ENCODE measurements around the gene TMX4. TPM values are rescaled to one million over a fixed set of nuclear protein-coding genes. Genes with fewer than 3 reads are reported as not detected.
"Not testable (repeated sequence)": the region's sequence is repeated elsewhere in the genome, so short reads cannot be mapped to it uniquely, and the experiment has no call there.

The TMX4 gene
- total and polyA plus RNA-seq, 7 experiments from 2014 or later: 32.1 to 45.5 (median 38.2) TPM

DNA sequence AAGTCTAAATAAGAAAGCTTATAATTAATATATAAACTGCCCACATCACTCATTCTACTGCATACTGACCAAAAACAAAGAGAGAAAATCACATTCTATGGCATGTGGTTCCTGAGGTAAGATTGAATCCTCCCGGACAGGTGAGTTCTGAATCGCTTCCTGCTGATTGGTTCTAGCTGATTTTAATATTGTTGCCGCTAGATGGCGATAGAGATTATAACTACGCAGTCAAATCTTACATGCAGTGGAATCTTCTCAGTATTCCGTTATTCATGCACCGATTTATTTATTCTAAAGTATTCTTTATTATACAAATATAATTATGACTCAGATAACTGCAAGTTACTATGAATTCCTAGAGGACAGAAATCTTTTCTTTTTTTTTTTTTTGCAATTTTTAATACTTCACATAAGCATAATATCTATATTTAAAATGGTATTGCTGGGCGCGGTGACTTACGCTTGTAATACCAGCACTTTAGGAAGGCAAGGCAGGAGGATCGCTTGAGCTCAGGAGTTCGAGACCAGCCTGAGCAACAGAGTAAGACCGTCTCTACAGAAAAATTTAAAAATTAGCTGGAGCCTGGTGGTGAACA, 24.2 kb upstream of the TMX4 start:
- H3K4me1 ChIP-seq (ENCODE audit: control insufficient read depth in 2 of 2, insufficient read depth in 2 of 2, low read length in 2 of 2): no peaks in the 10 kb centered on the region
- ATAC-seq: peak; percentile 87
- CTCF ChIA-PET: interaction anchor here (0.6 to 2.7 kb wide), 14 partner anchors 9 to 678 kb away, joined by 3 to 18 read pairs (median 4); no protein-coding TSS in a partner anchor
- peak in 7 of 9 donors; percentile 35 to 73 (median 58) for DNase-seq
- H3K9me3 ChIP-seq (ENCODE audit: control insufficient read depth in 2 of 3, low read length in 3 of 3): no peaks in the 10 kb centered on the region
- POLR2A ChIA-PET: no interaction called here
- no peak overlapping the region for H3K27ac ChIP-seq (ENCODE audit: low read depth, low read length)
- H3K27me3 ChIP-seq (ENCODE audit: control insufficient read depth in 2 of 2, insufficient read depth in 2 of 2, low read length in 2 of 2): no peaks in the 10 kb centered on the region
- H3K36me3 ChIP-seq (ENCODE audit: control insufficient read depth in 2 of 3, insufficient read depth in 3 of 3, low read length in 3 of 3): no peaks in the 10 kb centered on the region
- no peaks in the 10 kb centered on the region for H3K36me3 Mint-ChIP-seq
- intact Hi-C loops (cut with micrococcal nuclease): loop anchor here (1.0 kb wide), 4 partner anchors 24 to 679 kb away; partner anchors contain the start of gene TMX4 (in 1 of the 2)
- no peaks in the 10 kb centered on the region for H3K9me3 Mint-ChIP-seq
- H3K4me1 Mint-ChIP-seq: peaks cover 0 to 4% (median 3%) of the 10 kb centered on the region in 7 donors
- no peak overlapping the region for H3K27ac Mint-ChIP-seq
- H3K4me3 ChIP-seq (ENCODE audit: low read length): no peak overlapping the region
- no peak overlapping the region for H3K4me3 Mint-ChIP-seq
- peaks cover 4 to 20% (median 11%) of the 10 kb centered on the region in 5 donors for H3K27me3 Mint-ChIP-seq

DNA sequence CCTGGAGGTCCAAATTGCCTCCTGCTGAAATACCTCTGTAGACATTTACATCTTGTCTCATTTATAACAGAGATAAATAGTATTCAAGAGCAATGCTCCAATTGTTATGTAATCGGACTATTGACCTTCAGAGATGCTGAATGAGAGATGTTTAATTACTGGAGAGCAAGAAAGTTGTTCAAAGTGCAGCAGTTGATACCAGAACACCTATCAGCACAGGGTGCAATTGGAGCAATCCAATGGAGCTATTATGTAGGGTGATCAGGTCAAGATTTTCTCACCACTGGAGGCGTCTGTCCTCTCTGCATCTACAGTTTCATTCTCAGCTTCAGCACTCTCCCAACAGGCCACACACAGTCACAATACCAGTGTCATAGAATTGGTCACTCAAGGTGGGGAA, 19.5 kb upstream of the TMX4 start:
- no peak overlapping the region for H3K4me3 Mint-ChIP-seq
- peaks cover 4 to 18% (median 8%) of the 10 kb centered on the region in 5 donors for H3K27me3 Mint-ChIP-seq
- H3K27ac ChIP-seq (ENCODE audit: low read depth, low read length): no peak overlapping the region
- intact Hi-C loops (cut with micrococcal nuclease): no loop called here
- H3K4me1 ChIP-seq (ENCODE audit: control insufficient read depth in 2 of 2, insufficient read depth in 2 of 2, low read length in 2 of 2): no peaks in the 10 kb centered on the region
- no peak for ATAC-seq
- no peak for DNase-seq
- H3K4me1 Mint-ChIP-seq: peaks cover 0 to 4% (median 4%) of the 10 kb centered on the region in 7 donors
- H3K36me3 Mint-ChIP-seq: no peaks in the 10 kb centered on the region
- no peak overlapping the region for H3K27ac Mint-ChIP-seq
- no peak overlapping the region for H3K4me3 ChIP-seq (ENCODE audit: low read length)
- ChIA-PET POLR2A (no interaction called here), CTCF (no interaction called here)
- H3K9me3 Mint-ChIP-seq: no peaks in the 10 kb centered on the region
- no peaks in the 10 kb centered on the region for H3K27me3 ChIP-seq (ENCODE audit: control insufficient read depth in 2 of 2, insufficient read depth in 2 of 2, low read length in 2 of 2)
- H3K9me3 ChIP-seq (ENCODE audit: control insufficient read depth in 2 of 3, low read length in 3 of 3): no peaks in the 10 kb centered on the region
- no peaks in the 10 kb centered on the region for H3K36me3 ChIP-seq (ENCODE audit: control insufficient read depth in 2 of 3, insufficient read depth in 3 of 3, low read length in 3 of 3)

DNA sequence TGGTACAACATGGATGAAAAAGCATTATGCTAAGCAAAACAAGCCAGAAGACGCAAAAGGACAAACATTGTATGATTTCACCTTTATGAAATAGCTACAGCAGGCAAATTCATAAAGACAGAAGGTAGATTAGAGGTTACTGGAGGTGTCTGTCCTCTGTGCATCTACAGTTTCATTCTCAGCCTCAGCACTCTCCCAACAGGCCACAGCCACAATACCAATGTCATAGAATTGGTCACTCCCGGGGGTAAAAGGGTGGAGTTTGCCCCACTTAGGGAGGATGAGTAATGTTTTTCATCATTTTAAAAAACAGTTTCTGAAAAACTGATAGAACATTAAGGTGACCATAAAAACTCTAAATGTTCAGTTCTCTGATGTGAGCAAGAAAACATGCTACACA, 17.2 kb upstream of the TMX4 start:
- ChIA-PET CTCF (no interaction called here), POLR2A (no interaction called here)
- ATAC-seq: no peak
- Histone ChIP-seq H3K27ac (ENCODE audit: low read depth, low read length) (no peak overlapping the region), H3K9me3 (ENCODE audit: control insufficient read depth in 2 of 3, low read length in 3 of 3) (no peaks in the 10 kb centered on the region), H3K4me1 (ENCODE audit: control insufficient read depth in 2 of 2, insufficient read depth in 2 of 2, low read length in 2 of 2) (no peaks in the 10 kb centered on the region), H3K27me3 (ENCODE audit: control insufficient read depth in 2 of 2, insufficient read depth in 2 of 2, low read length in 2 of 2) (no peaks in the 10 kb centered on the region), H3K4me3 (ENCODE audit: low read length) (no peak overlapping the region), H3K36me3 (ENCODE audit: control insufficient read depth in 2 of 3, insufficient read depth in 3 of 3, low read length in 3 of 3) (no peaks in the 10 kb centered on the region)
- intact Hi-C loops (cut with micrococcal nuclease): no loop called here
- no peak overlapping the region for H3K27ac Mint-ChIP-seq
- DNase-seq: no peak
- H3K9me3 Mint-ChIP-seq: no peaks in the 10 kb centered on the region
- H3K36me3 Mint-ChIP-seq: no peaks in the 10 kb centered on the region
- H3K27me3 Mint-ChIP-seq: peaks cover 0 to 17% (median 4%) of the 10 kb centered on the region in 5 donors
- H3K4me1 Mint-ChIP-seq: peaks cover 0 to 3% (median 0%) of the 10 kb centered on the region in 7 donors
- no peak overlapping the region for H3K4me3 Mint-ChIP-seq

DNA sequence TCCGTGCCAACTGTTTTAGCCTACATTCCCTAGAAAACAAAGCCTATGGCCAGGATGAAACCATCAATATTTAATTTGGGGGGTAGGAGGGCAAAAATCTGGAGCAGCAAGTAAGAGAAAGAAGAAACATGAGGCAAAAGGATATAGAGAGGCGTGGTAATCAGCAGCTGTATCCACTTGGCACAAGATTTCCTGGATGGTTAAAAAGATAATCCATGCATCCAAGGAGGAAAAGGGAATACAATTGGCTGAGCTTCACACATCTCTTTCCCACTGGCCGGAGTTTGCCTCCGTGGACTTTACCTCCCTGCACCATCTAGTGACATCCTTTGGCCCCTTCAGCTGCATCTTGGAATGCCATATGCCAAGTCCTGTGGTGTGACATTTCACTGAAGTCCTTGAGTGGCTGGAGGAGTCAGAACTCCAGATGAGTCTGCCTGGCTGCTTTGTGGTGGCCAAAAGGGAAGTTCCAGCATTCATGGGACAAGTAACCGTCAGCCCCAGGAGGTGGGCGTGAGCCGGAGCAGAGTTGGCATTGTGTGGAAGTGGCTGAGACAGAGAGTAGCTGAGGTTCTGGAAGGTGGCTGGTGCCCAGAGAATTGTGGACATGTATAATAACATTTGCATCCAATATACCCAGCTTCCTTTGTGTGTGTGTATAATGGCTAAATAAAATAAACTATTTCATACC, 13.7 kb upstream of the TMX4 start:
- intact Hi-C loops (cut with micrococcal nuclease): no loop called here
- peaks cover 0 to 3% (median 0%) of the 10 kb centered on the region in 7 donors for H3K4me1 Mint-ChIP-seq
- DNase-seq (no peak), ATAC-seq (no peak)
- H3K27ac Mint-ChIP-seq: no peak overlapping the region
- Histone ChIP-seq H3K27ac (ENCODE audit: low read depth, low read length) (no peak overlapping the region), H3K4me3 (ENCODE audit: low read length) (no peak overlapping the region), H3K9me3 (ENCODE audit: control insufficient read depth in 2 of 3, low read length in 3 of 3) (no peaks in the 10 kb centered on the region), H3K4me1 (ENCODE audit: control insufficient read depth in 2 of 2, insufficient read depth in 2 of 2, low read length in 2 of 2) (no peaks in the 10 kb centered on the region), H3K36me3 (ENCODE audit: control insufficient read depth in 2 of 3, insufficient read depth in 3 of 3, low read length in 3 of 3) (no peaks in the 10 kb centered on the region), H3K27me3 (ENCODE audit: control insufficient read depth in 2 of 2, insufficient read depth in 2 of 2, low read length in 2 of 2) (no peaks in the 10 kb centered on the region)
- H3K27me3 Mint-ChIP-seq: peaks cover 0 to 16% (median 0%) of the 10 kb centered on the region in 5 donors
- POLR2A ChIA-PET: no interaction called here
- CTCF ChIA-PET: interaction anchor here (0.6 to 1.0 kb wide), 2 partner anchors 10 to 355 kb away, joined by 3 to 4 read pairs; no protein-coding TSS in a partner anchor
- no peaks in the 10 kb centered on the region for H3K36me3 Mint-ChIP-seq
- H3K9me3 Mint-ChIP-seq: no peaks in the 10 kb centered on the region
- H3K4me3 Mint-ChIP-seq: no peak overlapping the region

GRCh38 chr20:8032499-8032898, 12.9 kb upstream of the TMX4 start:
- DNase-seq (no peak), ATAC-seq (no peak)
- Mint-ChIP-seq H3K9me3 (no peaks in the 10 kb centered on the region), H3K4me3 (no peak overlapping the region), H3K4me1 (peaks cover 0 to 3% (median 0%) of the 10 kb centered on the region in 7 donors), H3K36me3 (no peaks in the 10 kb centered on the region), H3K27me3 (peaks cover 0 to 18% (median 0%) of the 10 kb centered on the region in 5 donors), H3K27ac (no peak overlapping the region)
- no peaks in the 10 kb centered on the region for H3K27me3 ChIP-seq (ENCODE audit: control insufficient read depth in 2 of 2, insufficient read depth in 2 of 2, low read length in 2 of 2)
- intact Hi-C loops (cut with micrococcal nuclease): no loop called here
- H3K9me3 ChIP-seq (ENCODE audit: control insufficient read depth in 2 of 3, low read length in 3 of 3): no peaks in the 10 kb centered on the region
- no peak overlapping the region for H3K27ac ChIP-seq (ENCODE audit: low read depth, low read length)
- ChIA-PET POLR2A (no interaction called here), CTCF (no interaction called here)
- no peak overlapping the region for H3K4me3 ChIP-seq (ENCODE audit: low read length)
- H3K36me3 ChIP-seq (ENCODE audit: control insufficient read depth in 2 of 3, insufficient read depth in 3 of 3, low read length in 3 of 3): no peaks in the 10 kb centered on the region
- no peaks in the 10 kb centered on the region for H3K4me1 ChIP-seq (ENCODE audit: control insufficient read depth in 2 of 2, insufficient read depth in 2 of 2, low read length in 2 of 2)

DNA sequence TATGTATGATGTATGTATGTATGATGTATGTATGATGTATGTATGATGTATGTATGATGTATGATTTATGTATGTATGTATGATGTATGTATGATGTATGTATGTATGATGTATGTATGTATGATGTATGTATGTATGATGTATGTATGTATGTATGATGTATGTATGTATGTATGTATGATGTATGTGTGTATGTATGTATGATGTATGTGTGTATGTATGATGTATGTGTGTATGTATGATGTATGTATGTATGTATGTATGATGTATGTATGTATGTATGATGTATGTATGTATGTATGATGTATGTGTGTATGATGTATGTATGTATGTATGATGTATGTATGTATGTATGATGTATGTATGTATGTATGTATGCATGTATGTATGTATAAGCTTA, 12.0 kb upstream of the TMX4 start:
- H3K4me1 Mint-ChIP-seq; H3K27ac ChIP-seq (ENCODE audit: low read depth, low read length); CTCF ChIA-PET; H3K4me3 Mint-ChIP-seq; H3K9me3 Mint-ChIP-seq; H3K36me3 ChIP-seq (ENCODE audit: control insufficient read depth in 2 of 3, insufficient read depth in 3 of 3, low read length in 3 of 3); H3K4me3 ChIP-seq (ENCODE audit: low read length); H3K9me3 ChIP-seq (ENCODE audit: control insufficient read depth in 2 of 3, low read length in 3 of 3); ATAC-seq; H3K4me1 ChIP-seq (ENCODE audit: control insufficient read depth in 2 of 2, insufficient read depth in 2 of 2, low read length in 2 of 2); H3K27me3 ChIP-seq (ENCODE audit: control insufficient read depth in 2 of 2, insufficient read depth in 2 of 2, low read length in 2 of 2); H3K36me3 Mint-ChIP-seq; intact Hi-C loops (cut with micrococcal nuclease); DNase-seq; H3K27ac Mint-ChIP-seq: not testable (repeated sequence)
- peaks cover 0 to 24% (median 0%) of the 10 kb centered on the region in 5 donors for H3K27me3 Mint-ChIP-seq
- POLR2A ChIA-PET: interaction anchor here (2.1 kb wide), 1 partner anchor 11 kb away, joined by 7 read pairs; no protein-coding TSS in a partner anchor
